ENCODE results near the gene ZDHHC24.
A peak's percentile ranks its signal among the peaks of the same experiment; 100 is the strongest.
"Not testable (repeated sequence)": the region's sequence is repeated elsewhere in the genome, so short reads cannot be mapped to it uniquely, and the experiment has no call there.

Gene ZDHHC24

GRCh38 chr11:66545701-66546367, at the start of gene ZDHHC24:
TSS of gene ZDHHC24 (minus strand) at chr11:66546048. CDS start at chr11:66546003, 45 bp downstream.
- DNase-seq = peak; percentile 64

GRCh38 chr11:66595245-66595904, 49.5 kb upstream of the ZDHHC24 start:
- no peak for DNase-seq

- no peak for DNase-seq
These were observed 47.8 kb upstream of the ZDHHC24 start for GRCh38 chr11:66593650-66594049.

- DNase-seq = no peak
These were observed 47.4 kb upstream of the ZDHHC24 start for GRCh38 chr11:66593303-66593635.

- peak; percentile 58 for DNase-seq
These were observed 46.8 kb upstream of the ZDHHC24 start, which contains the start of the genes CCDC87 and CCS for GRCh38 chr11:66592457-66593302. TSS of gene CCDC87 (minus strand) at chr11:66593063. CDS start at chr11:66593015, 48 bp downstream. TSS of gene CCS (plus strand) at chr11:66593185. CDS start at chr11:66593262, 77 bp downstream.

- DNase-seq = no peak
These were observed 45.3 kb upstream of the ZDHHC24 start for GRCh38 chr11:66591175-66591574.

- DNase-seq = no peak
These were observed 44.3 kb upstream of the ZDHHC24 start for GRCh38 chr11:66589996-66590675.

- not testable (repeated sequence) for DNase-seq
These were observed 43.5 kb upstream of the ZDHHC24 start for GRCh38 chr11:66589315-66589714.

- no peak for DNase-seq
These were observed 40.3 kb upstream of the ZDHHC24 start for GRCh38 chr11:66586136-66586535.

GRCh38 chr11:66585447-66585846, 39.6 kb upstream of the ZDHHC24 start:
- DNase-seq = not testable (repeated sequence)

GRCh38 chr11:66582565-66583147, 36.8 kb upstream of the ZDHHC24 start:
- DNase-seq = not testable (repeated sequence)

- no peak for DNase-seq
These were observed 35.4 kb upstream of the ZDHHC24 start for GRCh38 chr11:66581261-66581660.

- no peak for DNase-seq
These were observed 35.0 kb upstream of the ZDHHC24 start for GRCh38 chr11:66580803-66581202.

- DNase-seq = no peak
These were observed 33.3 kb upstream of the ZDHHC24 start for GRCh38 chr11:66579017-66579606.

- DNase-seq = no peak
These were observed 25.0 kb upstream of the ZDHHC24 start for GRCh38 chr11:66570850-66571180.

GRCh38 chr11:66570079-66570849, 24.4 kb upstream of the ZDHHC24 start:
- DNase-seq = no peak

- no peak for DNase-seq
These were observed 23.2 kb upstream of the ZDHHC24 start for GRCh38 chr11:66569076-66569475.

GRCh38 chr11:66568124-66568916, 22.5 kb upstream of the ZDHHC24 start, which contains the start of gene CTSF:
TSS of gene CTSF (minus strand) at chr11:66568606. CDS start at chr11:66568486, 120 bp downstream.
- no peak for DNase-seq

GRCh38 chr11:66567787-66568123, 21.9 kb upstream of the ZDHHC24 start:
- DNase-seq = no peak

- no peak for DNase-seq
These were observed 20.4 kb upstream of the ZDHHC24 start for GRCh38 chr11:66566221-66566620.

- DNase-seq = no peak
These were observed 19.1 kb upstream of the ZDHHC24 start for GRCh38 chr11:66564984-66565383.
